Naive B cell (primary cell): ENCODE measurements around the gene DPYD. TPM values are rescaled to one million over a fixed set of nuclear protein-coding genes. Genes with fewer than 3 reads are reported as not detected.
A peak's percentile ranks its signal among the peaks of the same experiment; 100 is the strongest.

Experiments used
- ATAC-seq, 2 donors: fragments of 150-1000 bp; cut with Tn5 transposase; 2 replicates each; pipeline ENCODE4 v1.10.0; 2021; ENCODE audit warnings: low read depth in 2 of 2, mild to moderate bottlenecking in 2 of 2, moderate library complexity in 2 of 2
- DNase-seq: peaks from one replicate; pipeline ENCODE4 v3.0.0; 2022
- H3K27ac Mint-ChIP-seq, 6 donors: one replicate each; pipeline ENCODE4 v1.8.0; 2020 to 2022; ENCODE audit warnings: mild to moderate bottlenecking in 6 of 6, mixed read lengths in 6 of 6, moderate library complexity in 5 of 6, inconsistent platforms in 2 of 6
- H3K27me3 Mint-ChIP-seq, 3 donors: one replicate each; pipeline ENCODE4 v1.8.0; 2021 to 2022; ENCODE audit warnings: mixed read lengths in 3 of 3, mild to moderate bottlenecking in 1 of 3
- H3K36me3 Mint-ChIP-seq, 2 donors: one replicate each; pipeline ENCODE4 v1.8.0; 2020 to 2022; ENCODE audit warnings: mixed read lengths in 2 of 2, inconsistent platforms in 1 of 2, mild to moderate bottlenecking in 1 of 2
- H3K4me1 Mint-ChIP-seq, 3 donors: one replicate each; pipeline ENCODE4 v1.8.0; 2020 to 2022; ENCODE audit warnings: mixed read lengths in 3 of 3, inconsistent platforms in 1 of 3, mild to moderate bottlenecking in 1 of 3, moderate library complexity in 1 of 3
- H3K4me3 Mint-ChIP-seq, 8 donors: one replicate each; pipeline ENCODE4 v1.8.0; 2020 to 2022; ENCODE audit warnings: mild to moderate bottlenecking in 8 of 8, mixed read lengths in 8 of 8, moderate library complexity in 8 of 8, inconsistent platforms in 2 of 8
- H3K9me3 Mint-ChIP-seq, 7 donors: one replicate each; pipeline ENCODE4 v1.8.0; 2020 to 2022; ENCODE audit warnings: mixed read lengths in 7 of 7, mild to moderate bottlenecking in 5 of 7, inconsistent platforms in 2 of 7, moderate library complexity in 1 of 7
- polyA plus RNA-seq, 6 donors: library from polyadenylated mRNA; unstranded; fragments of 300-500 nt; fragmentation: Illumina TruSeq; gene quantifications; one replicate each; pipeline ENCODE4 v1.2.3, GENCODE V29; 2021; ENCODE audit warnings: low read depth in 6 of 6

The DPYD gene
- polyA plus RNA-seq, 6 donors from 2014 or later, result 13.9 to 24.6 (median 19.1) TPM

DNA sequence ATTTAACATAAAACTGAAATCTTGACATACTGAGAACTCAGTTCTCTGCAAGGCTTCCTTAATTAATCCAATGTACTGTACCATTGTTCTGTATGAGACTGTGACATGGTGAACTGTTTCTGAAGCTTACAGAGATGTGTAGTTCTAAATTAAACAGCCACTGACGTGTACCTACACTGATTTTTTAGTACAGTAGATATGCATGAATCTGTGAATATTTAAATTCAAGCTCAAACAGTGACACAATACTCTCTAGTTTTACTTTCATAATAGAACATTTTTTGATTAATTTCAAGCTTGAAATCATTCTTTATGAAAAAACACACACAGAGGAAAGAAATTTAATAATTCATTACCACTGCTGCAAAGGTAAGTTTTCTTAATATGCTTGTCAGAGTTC, 621.9 kb downstream of the DPYD start:
- H3K27ac Mint-ChIP-seq, result no peak overlapping the region
- DNase-seq, result no peak
- no peaks in the 10 kb centered on the region for H3K9me3 Mint-ChIP-seq
- H3K36me3 Mint-ChIP-seq, result peaks cover 0 to under 1% of the 10 kb centered on the region in 2 donors
- ATAC-seq, result no peak
- no peaks in the 10 kb centered on the region for H3K4me1 Mint-ChIP-seq
- no peaks in the 10 kb centered on the region for H3K27me3 Mint-ChIP-seq
- H3K4me3 Mint-ChIP-seq, result no peak overlapping the region

- H3K36me3 Mint-ChIP-seq, result no peaks in the 10 kb centered on the region
Measured at GRCh38 chr1:97297611-97298010, 623.2 kb downstream of the DPYD start.

DNA sequence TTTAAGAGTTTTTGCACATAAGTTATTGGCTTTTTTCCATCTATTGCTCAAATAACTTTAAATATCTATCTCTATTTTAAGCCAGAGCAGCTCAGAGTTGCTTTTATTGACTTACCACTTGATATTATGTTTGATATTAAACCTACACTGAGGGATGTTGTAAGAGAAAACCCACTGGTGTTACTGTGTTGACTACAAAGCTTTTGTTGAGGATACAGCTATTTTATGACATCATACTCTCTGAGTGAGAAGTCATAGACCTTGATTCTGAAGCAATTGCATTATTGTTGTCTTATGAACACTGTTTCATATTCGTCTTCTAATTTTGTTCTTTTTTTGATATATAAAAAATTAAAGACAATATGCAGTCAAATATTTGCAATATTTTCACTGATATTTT, 638.9 kb downstream of the DPYD start:
- peaks cover 23% of the 10 kb centered on the region in 2 donors for H3K36me3 Mint-ChIP-seq
- ATAC-seq, result no peak

More at GRCh38 chr1:97297611-97298010, 623.2 kb downstream of the DPYD start:
- ATAC-seq (no peak), DNase-seq (no peak)
- Mint-ChIP-seq H3K27ac (no peak overlapping the region), H3K27me3 (no peaks in the 10 kb centered on the region), H3K4me1 (no peaks in the 10 kb centered on the region), H3K9me3 (peaks cover 0 to under 1% (median 0%) of the 10 kb centered on the region in 7 donors), H3K4me3 (no peak overlapping the region)

DNA sequence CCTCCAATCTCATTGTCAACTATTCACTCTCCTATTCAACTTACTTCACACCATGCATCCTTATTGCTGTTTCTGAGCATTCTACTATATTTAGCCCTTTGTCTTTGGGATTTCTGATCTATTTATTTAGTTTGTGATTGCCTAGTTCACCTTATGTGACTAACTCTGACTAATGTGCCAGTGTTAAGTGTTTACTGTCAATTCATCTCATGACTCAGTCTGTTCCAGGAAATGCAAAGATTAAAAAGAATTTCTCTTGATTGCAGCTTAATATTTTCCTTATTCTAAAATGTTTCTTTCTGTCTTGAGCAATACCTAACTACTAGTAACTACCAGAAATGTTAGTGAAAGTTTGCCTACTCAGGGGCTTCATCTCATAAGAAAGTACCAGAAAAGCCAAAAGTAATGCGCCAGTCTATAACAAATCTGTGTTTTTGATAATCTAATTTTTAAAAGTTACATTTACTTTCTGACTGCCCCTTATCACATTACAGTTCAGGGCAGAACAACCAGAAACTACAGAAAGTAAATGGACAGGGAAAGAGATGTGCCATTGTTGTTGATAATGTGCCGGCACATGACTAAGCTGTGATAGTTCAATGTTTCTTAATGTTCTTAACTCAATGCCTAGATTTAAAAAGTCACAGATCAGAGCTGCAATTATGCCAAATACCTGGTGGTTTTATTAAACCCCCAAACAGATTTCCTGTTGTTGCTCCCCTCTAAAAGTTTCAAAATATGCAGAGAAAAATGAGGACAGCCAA, 642.8 kb downstream of the DPYD start:
- H3K27ac Mint-ChIP-seq, result no peak overlapping the region
- no peaks in the 10 kb centered on the region for H3K27me3 Mint-ChIP-seq
- peaks cover 0 to 15% (median 6%) of the 10 kb centered on the region in 7 donors for H3K9me3 Mint-ChIP-seq
- ATAC-seq (no peak), DNase-seq (no peak)
- H3K36me3 Mint-ChIP-seq, result peaks cover 18 to 19% of the 10 kb centered on the region in 2 donors
- H3K4me3 Mint-ChIP-seq, result no peak overlapping the region
- no peaks in the 10 kb centered on the region for H3K4me1 Mint-ChIP-seq

More for the DNA sequence above, 638.9 kb downstream of the DPYD start:
- Mint-ChIP-seq H3K27ac (no peak overlapping the region), H3K27me3 (no peaks in the 10 kb centered on the region), H3K4me1 (no peaks in the 10 kb centered on the region), H3K9me3 (peaks cover 5 to 18% (median 9%) of the 10 kb centered on the region in 7 donors), H3K4me3 (no peak overlapping the region)
- no peak for DNase-seq

DNA sequence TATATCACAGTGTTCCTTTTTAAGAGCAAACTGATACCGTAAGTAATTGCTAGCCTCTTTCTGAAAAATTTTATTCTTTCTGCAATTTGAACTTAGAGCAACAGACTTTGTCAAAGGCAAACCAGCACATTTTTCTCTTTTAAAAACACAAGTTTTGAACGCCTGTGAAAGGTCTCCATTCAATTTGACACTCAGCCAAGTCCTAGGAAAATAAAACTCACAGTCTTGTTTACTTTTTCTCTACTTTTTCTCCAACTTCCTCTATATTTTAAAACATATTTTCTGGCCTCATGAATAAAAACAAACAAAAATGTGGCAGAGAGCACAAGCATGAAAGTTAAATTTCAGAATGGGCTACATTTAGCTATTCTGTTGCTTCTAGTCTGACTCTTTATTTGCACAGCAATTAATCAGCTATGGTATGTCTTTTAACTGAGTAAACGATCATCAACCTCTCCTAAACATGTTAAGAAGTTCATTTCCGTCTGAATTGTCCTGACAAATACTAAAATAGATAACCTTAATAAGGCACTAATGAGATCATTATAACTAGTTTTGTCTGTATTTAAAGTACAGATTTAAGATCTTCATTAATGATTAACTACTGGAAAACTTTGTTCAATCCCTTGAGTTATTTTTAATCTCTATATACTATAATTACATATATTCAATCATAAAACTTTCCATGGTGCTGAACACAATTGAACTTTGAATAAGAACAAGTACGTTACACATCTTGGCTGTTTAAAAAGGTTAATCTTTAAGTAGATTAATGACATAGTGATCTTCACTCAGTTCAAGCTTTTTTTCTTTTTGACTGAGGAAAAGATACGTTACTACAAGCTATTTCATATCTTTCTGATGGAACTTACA, 648.7 kb downstream of the DPYD start:
- no peak overlapping the region for H3K4me3 Mint-ChIP-seq
- no peak overlapping the region for H3K27ac Mint-ChIP-seq
- ATAC-seq, result no peak
- no peak for DNase-seq
- H3K36me3 Mint-ChIP-seq, result peaks cover 6 to 13% of the 10 kb centered on the region in 2 donors
- H3K4me1 Mint-ChIP-seq, result peaks cover 2 to 9% (median 5%) of the 10 kb centered on the region in 3 donors
- peaks cover 0 to 7% (median 2%) of the 10 kb centered on the region in 7 donors for H3K9me3 Mint-ChIP-seq
- H3K27me3 Mint-ChIP-seq, result no peaks in the 10 kb centered on the region

DNA sequence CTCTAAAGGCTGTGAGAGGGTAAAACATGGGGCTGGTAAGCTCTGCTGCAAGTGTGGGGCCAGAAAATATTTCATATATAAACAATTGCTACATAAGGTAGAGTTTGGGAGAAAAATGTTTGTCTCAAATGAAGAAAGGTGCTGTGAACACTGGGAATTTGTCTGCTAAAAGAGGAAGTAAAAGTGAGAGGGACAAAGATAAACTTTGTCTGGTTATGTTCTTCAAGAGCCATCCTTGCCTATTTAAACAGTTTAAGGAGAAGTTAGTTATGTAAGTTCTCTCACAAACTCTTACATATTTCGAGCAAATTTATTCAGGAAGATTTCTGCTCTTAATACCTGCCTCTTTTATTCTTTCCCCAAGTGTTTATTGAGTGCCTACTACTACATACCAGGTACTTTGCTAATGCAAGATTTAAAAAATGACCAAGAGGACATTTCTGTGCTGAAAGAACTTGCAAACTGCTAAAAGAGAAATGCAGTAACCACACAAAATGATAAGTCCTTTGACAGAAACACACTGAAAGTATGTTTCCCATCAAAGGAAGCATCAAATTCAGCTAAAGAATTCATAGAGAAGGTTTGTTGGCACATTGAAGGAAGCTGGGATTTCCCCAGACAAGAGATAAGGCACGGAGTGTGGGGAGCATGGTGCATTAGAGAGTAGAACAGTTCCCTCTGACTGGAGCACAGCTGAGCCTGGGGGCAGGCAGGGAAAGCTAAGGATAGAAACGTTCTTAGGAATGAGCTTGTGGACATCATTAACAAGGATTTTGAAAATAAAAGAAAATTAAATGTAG, 650.1 kb downstream of the DPYD start:
- Mint-ChIP-seq H3K9me3 (peaks cover 0 to 7% (median 3%) of the 10 kb centered on the region in 7 donors), H3K27ac (peak overlapping the region in 2 of 6 donors; percentile 38 to 57), H3K4me3 (no peak overlapping the region), H3K27me3 (no peaks in the 10 kb centered on the region), H3K4me1 (peaks cover 2 to 9% (median 5%) of the 10 kb centered on the region in 3 donors), H3K36me3 (peaks cover 0 to 13% of the 10 kb centered on the region in 2 donors)
- DNase-seq, result no peak
- no peak for ATAC-seq

DNA sequence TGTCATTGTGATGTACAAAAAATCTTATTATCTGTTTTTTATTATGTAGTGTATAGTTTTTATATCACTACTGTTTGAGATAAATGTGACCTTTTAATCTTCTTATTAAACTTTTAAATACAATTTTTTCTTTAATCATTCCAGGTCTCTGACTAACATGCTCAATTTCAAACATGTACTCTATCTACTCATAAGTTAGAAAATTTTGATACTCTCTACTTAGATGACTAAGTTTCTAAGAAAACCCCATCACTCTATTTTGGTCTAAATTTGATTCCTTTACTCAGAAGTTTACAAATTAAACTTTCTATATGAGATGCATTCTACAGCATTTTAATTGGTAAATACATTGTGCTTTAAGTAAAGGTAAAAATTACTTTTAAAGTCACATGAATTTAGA, 655.2 kb downstream of the DPYD start:
- no peak overlapping the region for H3K27ac Mint-ChIP-seq
- no peak for DNase-seq
- H3K4me3 Mint-ChIP-seq, result no peak overlapping the region
- peaks cover 0 to 13% of the 10 kb centered on the region in 2 donors for H3K36me3 Mint-ChIP-seq
- no peak for ATAC-seq
- peaks cover 0 to 2% (median 0%) of the 10 kb centered on the region in 3 donors for H3K4me1 Mint-ChIP-seq
- H3K27me3 Mint-ChIP-seq, result no peaks in the 10 kb centered on the region
- peaks cover 0 to 7% (median 3%) of the 10 kb centered on the region in 7 donors for H3K9me3 Mint-ChIP-seq

DNA sequence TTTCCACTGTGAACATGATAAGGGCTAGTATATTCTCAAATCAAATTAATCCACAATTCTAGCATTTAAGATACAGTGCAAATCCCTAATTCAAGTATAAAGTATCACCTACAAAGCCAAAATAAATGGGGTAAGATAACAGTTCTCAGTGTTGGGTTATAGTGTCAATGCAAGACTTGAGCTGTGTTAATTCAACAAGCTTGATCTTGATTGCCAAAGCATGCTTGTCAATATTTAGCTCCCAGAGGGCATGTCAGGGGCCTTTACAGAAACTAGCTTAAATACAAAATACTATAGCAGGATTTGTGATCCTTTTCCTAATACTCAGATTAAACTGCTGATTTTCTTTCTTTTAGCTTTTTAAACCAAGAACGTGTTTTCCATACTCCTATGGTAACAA, 658.0 kb downstream of the DPYD start:
- Mint-ChIP-seq H3K4me3 (no peak overlapping the region), H3K27ac (no peak overlapping the region)

GRCh38 chr1:97258597-97258996, 662.2 kb downstream of the DPYD start:
- no peaks in the 10 kb centered on the region for H3K36me3 Mint-ChIP-seq
- DNase-seq, result no peak
- no peak for ATAC-seq
- no peaks in the 10 kb centered on the region for H3K27me3 Mint-ChIP-seq
- H3K27ac Mint-ChIP-seq, result peak overlapping the region in 1 of 6 donors; percentile 28
- peaks cover 0 to 7% (median 0%) of the 10 kb centered on the region in 7 donors for H3K9me3 Mint-ChIP-seq
- H3K4me1 Mint-ChIP-seq, result no peaks in the 10 kb centered on the region
- no peak overlapping the region for H3K4me3 Mint-ChIP-seq

More for the DNA sequence above, 658.0 kb downstream of the DPYD start:
- no peak for ATAC-seq
- Mint-ChIP-seq H3K9me3 (peaks cover 0 to 7% (median 2%) of the 10 kb centered on the region in 7 donors), H3K36me3 (peaks cover 0 to 6% of the 10 kb centered on the region in 2 donors), H3K4me1 (no peaks in the 10 kb centered on the region), H3K27me3 (no peaks in the 10 kb centered on the region)
- DNase-seq, result no peak

GRCh38 chr1:97254731-97255463, 665.9 kb downstream of the DPYD start:
- Mint-ChIP-seq H3K9me3 (peaks cover 0 to 7% (median 0%) of the 10 kb centered on the region in 7 donors), H3K4me3 (no peak overlapping the region), H3K27me3 (no peaks in the 10 kb centered on the region), H3K36me3 (peaks cover 0 to 4% of the 10 kb centered on the region in 2 donors), H3K4me1 (no peaks in the 10 kb centered on the region), H3K27ac (peak overlapping the region in 1 of 6 donors; percentile 69)
- ATAC-seq, result no peak
- no peak for DNase-seq

GRCh38 chr1:97252925-97253324, 667.9 kb downstream of the DPYD start:
- no peak overlapping the region for H3K27ac Mint-ChIP-seq
- DNase-seq (no peak), ATAC-seq (no peak)
- no peaks in the 10 kb centered on the region for H3K4me1 Mint-ChIP-seq
- H3K27me3 Mint-ChIP-seq, result no peaks in the 10 kb centered on the region
- H3K36me3 Mint-ChIP-seq, result peaks cover 6 to 8% of the 10 kb centered on the region in 2 donors
- no peak overlapping the region for H3K4me3 Mint-ChIP-seq
- peaks cover 0 to 7% (median 0%) of the 10 kb centered on the region in 7 donors for H3K9me3 Mint-ChIP-seq

DNA sequence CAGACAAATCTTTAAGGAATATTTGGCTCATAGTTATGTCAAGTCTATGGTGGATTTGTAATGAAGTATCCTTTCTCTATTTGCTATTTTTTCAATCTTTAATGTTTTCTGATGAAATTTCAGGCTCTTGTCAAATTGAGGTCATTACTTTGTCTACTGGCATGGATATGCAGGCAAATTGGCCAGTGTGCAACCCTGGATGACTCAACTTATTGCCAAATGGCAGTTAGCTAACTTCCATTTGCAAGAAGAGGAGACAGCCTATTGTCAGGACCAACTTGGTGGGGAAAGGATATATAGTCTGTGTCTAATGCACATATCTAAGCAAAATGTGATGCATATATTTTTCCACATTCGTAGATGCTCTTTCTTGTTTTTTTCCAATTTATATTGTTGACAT, 668.8 kb downstream of the DPYD start:
- no peaks in the 10 kb centered on the region for H3K27me3 Mint-ChIP-seq
- peaks cover 0 to 7% (median 0%) of the 10 kb centered on the region in 7 donors for H3K9me3 Mint-ChIP-seq
- no peak overlapping the region for H3K27ac Mint-ChIP-seq
- no peaks in the 10 kb centered on the region for H3K4me1 Mint-ChIP-seq
- DNase-seq (no peak), ATAC-seq (no peak)
- no peak overlapping the region for H3K4me3 Mint-ChIP-seq
- H3K36me3 Mint-ChIP-seq, result peaks cover 6 to 8% of the 10 kb centered on the region in 2 donors
